Activated CD8-positive, alpha-beta memory T cell treated with anti-CD3 and anti-CD28 coated beads for 36 hours (primary cell): Measurements from ENCODE around the gene GNL1. TPM values are rescaled to one million over a fixed set of nuclear protein-coding genes. Genes with fewer than 3 reads are reported as not detected.
"Not testable (repeated sequence)": the region's sequence is repeated elsewhere in the genome, so short reads cannot be mapped to it uniquely, and the experiment has no call there.

Experiments used
- CTCF ChIA-PET: fragments of 350-600 bp; sonication (Branson Sonifier 250); formaldehyde crosslinking; loops from one replicate; lab custom pipeline; 2021; ENCODE audit warnings: antibody characterized with exemption; lab: Charles Lee
- POLR2A ChIA-PET: fragments of 350-600 bp; sonication (Branson Sonifier 250); formaldehyde crosslinking; loops from one replicate; lab custom pipeline; 2021; ENCODE audit warnings: antibody characterized with exemption; lab: Charles Lee
- total RNA-seq, 2 experiments: library from RNA; stranded (reverse); gene quantifications; one replicate each; pipeline ENCODE4 v1.2.3, GENCODE V29; 2021

Gene GNL1
- total RNA-seq, 2 experiments from 2014 or later = 112 to 119 TPM

DNA sequence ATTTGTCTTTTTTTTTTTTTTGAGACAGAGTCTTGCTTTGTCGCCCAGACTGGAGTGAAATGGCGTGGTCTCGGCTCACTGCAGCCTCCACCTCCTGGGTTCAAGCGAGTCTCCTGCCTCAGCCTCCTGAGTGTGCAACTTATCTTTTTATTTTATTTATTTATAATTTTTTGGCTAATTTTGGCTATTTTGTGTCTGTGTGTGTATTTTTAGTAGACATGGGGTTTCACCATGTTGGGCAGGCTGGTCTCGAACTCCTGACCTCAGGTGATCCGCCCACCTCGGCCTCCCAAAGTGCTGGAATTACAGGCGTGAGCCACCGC is 39.6 kb downstream of the GNL1 start:
- CTCF ChIA-PET = interaction anchor here (0.7 to 1.4 kb wide), 5 partner anchors 10 to 23 kb away, joined by 3 to 4 read pairs (median 3); no protein-coding TSS in a partner anchor
- POLR2A ChIA-PET = interaction anchor here (0.6 to 1.4 kb wide), 6 partner anchors 9 to 1042 kb away, joined by 3 to 13 read pairs (median 5); no protein-coding TSS in a partner anchor

DNA sequence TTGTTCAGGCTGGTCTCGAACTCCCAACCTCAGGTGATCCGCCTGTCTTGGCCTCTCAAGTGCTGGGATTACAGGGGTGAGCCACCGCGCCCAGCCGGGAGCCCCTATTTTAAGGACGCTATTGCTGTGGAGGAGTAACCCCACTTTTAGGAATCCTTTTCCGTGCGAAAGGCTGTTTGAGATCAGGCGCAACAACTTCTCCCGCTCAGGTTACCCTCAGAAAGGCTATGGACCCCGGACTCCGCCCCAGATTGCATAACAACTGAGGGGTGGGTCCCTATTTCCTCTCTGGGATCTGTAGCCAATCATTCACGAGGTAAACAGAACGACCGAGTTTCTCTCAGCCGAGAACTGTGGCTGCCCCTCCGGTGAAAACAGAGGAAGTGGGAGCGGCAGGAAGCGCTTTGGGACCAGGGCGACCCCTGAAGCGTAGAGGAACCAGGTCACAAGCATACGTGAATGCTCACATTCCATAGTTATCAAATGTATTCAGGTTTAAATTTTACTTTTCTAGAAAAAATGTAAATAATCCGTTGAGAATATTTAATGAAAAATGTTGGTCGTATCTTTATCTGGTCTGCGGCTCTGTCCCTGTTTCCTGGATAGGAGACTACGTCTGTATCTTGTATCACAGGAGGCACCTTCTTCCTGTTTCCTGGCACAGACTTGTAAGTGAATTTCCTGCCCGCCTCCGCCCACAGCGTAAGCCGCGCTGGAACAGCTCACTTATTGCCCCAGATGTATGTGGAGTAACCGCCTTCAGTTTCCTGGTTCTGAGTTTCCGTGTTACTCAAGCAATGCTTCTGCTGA is 40.1 kb downstream of the GNL1 start:
- CTCF ChIA-PET = interaction anchor here (0.7 to 1.4 kb wide), 5 partner anchors 11 to 23 kb away, joined by 3 to 4 read pairs (median 3); no protein-coding TSS in a partner anchor
- POLR2A ChIA-PET = interaction anchor here (0.6 to 1.4 kb wide), 6 partner anchors 8 to 1042 kb away, joined by 3 to 13 read pairs (median 5); no protein-coding TSS in a partner anchor

DNA sequence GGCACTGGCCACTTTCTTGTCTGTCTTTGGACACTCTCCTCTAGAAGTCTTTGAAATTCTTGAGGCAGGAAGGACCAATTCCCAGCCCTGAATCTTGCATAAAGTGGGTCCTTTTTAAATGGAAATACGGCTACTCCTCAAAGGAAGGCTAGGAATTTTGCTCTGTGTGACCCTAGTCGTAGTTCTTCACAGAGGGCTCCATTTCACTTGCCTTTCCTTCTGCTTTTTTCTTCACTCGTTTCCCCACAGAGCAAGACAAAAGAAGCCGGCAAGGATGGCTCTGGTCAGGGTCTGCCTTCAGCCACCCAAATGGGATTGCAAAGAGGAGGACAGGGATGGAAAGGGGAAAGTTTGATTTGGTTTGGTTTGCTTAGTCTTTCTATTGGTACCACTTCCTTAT is 41.2 kb downstream of the GNL1 start:
- CTCF ChIA-PET = interaction anchor here (1.2 to 2.0 kb wide), 2 partner anchors 15 to 17 kb away, joined by 3 to 6 read pairs; no protein-coding TSS in a partner anchor

DNA sequence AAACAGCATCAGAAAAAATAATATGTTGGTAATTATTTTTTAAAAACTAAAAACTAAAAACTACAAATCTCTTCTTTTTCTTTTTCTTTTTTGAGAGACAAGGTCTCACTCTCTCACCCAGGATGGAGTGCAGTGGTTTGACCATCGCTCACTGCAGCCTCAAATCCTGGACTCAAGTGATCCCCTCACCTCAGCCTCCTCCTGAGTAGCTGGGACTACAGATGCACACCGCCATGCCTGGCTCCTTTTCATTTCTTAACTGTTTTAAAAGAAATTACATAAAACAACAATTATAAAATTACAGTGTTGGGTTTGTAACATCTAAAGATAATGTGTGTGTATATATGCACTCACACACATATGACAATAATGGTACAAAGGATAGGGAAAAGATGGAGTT is 42.8 kb downstream of the GNL1 start:
- CTCF ChIA-PET = interaction anchor here (1.0 to 2.0 kb wide), 3 partner anchors 14 to 19 kb away, joined by 3 to 6 read pairs (median 4); no protein-coding TSS in a partner anchor
- POLR2A ChIA-PET = no interaction called here

More for the DNA sequence above, 41.2 kb downstream of the GNL1 start:
- POLR2A ChIA-PET = no interaction called here

DNA sequence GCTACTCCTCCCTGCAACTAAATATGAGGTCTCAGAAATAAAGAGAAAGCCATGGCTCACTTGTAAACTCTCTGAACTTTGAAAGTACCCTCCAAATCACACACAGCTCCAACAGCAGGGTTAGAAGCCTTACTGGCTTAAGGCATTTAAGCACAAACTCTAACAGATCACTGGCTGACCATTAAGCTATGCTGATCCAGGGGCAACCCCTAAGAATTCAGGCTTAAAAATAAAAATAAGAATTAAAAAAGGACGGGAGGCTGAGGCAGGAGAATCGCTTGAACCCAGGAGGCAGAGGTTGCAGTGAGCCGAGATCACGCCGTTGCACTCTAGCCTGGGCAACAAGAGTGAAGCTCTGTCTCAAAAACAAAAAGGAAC is 45.1 kb downstream of the GNL1 start:
- POLR2A ChIA-PET = no interaction called here

DNA sequence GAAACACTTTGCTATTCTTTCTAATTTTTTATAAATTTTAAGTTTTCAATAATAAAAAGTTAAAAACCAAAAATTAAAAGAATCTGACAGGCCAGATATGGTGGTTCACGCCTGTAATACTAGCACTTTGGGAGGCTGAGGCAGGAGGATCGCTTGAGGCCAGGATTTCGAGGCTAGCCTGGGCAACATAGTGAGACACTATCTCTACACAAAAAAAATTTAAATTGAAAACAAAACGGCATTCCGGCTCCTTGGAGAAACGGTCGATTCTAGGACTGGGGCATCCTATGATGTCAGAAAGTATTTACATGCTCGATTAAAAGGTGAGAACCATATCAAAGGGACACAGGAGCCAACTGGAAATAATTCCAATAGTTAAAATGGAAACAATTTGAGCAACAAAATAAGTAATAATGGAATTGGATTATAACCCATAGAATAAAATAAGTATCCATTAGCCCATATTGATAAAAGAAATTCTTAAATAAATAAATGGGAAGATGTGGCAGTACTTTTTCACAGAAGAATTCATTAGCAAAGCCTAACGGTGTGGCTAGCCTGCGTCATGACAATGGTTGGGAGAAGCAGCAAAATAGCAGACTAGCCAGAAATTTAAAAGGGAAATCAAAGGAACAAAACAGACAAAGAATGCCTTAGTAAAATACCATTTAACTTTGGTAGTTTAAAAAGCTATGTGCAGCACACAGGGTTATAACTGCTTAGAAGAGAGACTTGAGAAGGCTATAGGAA is 45.7 kb downstream of the GNL1 start:
- CTCF ChIA-PET = interaction anchor here (0.6 to 2.4 kb wide), 9 partner anchors 17 to 87 kb away, joined by 3 to 10 read pairs (median 4); no protein-coding TSS in a partner anchor

More for the DNA sequence above, 45.1 kb downstream of the GNL1 start:
- CTCF ChIA-PET = interaction anchor here (0.9 to 1.6 kb wide), 6 partner anchors 17 to 86 kb away, joined by 3 to 7 read pairs (median 4); no protein-coding TSS in a partner anchor

DNA sequence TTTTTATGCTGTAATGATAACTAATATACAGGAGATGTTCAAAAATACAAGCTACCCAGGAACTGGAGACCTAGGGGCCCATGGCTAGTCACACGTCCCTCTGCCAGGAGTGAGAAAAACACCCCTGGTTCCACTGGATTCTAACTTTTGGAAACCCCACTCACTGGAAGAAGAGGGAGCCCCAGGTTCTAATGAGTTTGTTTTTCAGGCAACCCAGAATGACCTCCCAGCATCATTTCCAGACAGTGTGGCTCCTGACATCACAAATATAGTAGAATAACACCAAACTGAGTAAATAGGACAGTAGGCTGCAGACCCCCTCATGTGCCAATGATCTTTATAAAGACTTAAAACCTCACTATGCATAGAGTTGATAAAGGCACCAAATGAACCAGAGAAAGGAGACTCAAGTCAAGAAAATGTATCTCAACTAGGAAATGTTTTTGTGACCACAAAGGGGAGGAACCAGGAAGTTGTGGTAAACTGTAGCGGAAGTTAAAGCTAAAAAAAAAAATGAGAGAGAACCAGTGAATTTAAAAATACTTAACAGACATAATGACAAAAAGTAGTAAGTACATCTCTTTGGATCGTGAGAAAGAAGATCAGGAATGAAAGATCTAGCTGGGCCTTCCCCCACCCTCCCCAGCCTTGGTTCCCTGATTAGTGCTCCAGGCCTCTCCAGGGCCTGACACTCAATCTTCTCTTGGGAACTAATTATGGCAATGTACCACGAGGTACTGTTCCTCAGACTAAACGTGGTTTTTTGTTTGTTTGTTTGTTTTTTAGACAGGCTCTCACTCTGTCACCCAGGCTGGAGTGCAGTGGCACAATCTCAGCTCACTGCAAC is 47.2 kb downstream of the GNL1 start:
- ChIA-PET CTCF (interaction anchor here (0.9 to 2.4 kb wide), 5 partner anchors 18 to 36 kb away, joined by 3 to 10 read pairs (median 5); no protein-coding TSS in a partner anchor), POLR2A (interaction anchor here (0.9 to 1.3 kb wide), 4 partner anchors 8 to 62 kb away, joined by 3 to 8 read pairs (median 4); partner anchors contain the start of gene ABCF1)

More for the DNA sequence above, 45.7 kb downstream of the GNL1 start:
- POLR2A ChIA-PET = interaction anchor here (1.3 kb wide), 1 partner anchor 18 kb away, joined by 8 read pairs; no protein-coding TSS in a partner anchor

DNA sequence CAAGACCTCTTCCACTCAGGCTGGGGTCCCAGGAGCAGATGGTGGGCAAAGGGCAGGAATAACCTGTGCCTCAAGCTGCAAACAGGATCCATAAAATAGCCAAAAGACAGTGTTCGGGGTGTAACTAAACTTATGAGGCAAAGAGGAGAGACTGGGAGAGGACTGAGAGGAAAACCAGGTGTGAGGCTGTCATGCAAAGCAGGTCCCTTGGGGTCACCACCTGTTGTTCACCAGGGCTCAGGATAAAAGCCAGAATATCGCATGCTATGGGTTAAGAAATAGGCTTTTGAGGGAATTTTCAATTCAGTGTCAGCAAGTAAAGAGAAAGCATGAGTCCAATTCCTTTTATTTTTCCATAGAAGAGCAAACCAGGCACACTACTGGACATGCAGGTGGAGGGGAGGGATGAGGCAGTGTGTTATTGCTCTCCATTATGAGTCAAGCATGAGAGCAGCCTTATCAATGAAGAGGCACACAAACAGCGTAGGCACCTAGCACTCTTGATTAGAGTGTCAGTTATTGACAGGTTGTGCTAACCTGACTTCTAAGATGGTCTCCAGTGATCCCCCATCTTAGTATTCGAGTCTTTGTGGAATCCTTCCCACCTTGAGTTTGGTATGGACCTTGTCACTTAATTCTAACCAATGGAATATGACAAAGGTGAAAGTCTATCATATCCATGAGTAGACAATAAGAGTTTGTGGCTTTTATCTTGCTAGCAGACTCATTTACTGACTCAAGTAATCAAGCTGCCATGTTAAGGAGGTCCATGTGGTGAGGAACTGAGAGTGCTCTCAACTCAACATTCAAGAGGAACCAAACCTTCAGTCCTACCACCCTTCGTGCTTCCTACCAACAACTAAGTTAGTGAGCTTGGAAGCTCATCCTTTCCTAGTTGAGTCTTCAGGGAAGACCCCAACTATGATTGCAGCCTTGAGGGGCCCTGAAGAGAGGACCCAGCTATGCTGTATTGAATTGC is 48.2 kb downstream of the GNL1 start:
- CTCF ChIA-PET = interaction anchor here (0.9 to 2.4 kb wide), 4 partner anchors 14 to 33 kb away, joined by 3 to 10 read pairs (median 4); no protein-coding TSS in a partner anchor
- POLR2A ChIA-PET = interaction anchor here (0.6 kb wide), 1 partner anchor 8 kb away, joined by 3 read pairs; no protein-coding TSS in a partner anchor

DNA sequence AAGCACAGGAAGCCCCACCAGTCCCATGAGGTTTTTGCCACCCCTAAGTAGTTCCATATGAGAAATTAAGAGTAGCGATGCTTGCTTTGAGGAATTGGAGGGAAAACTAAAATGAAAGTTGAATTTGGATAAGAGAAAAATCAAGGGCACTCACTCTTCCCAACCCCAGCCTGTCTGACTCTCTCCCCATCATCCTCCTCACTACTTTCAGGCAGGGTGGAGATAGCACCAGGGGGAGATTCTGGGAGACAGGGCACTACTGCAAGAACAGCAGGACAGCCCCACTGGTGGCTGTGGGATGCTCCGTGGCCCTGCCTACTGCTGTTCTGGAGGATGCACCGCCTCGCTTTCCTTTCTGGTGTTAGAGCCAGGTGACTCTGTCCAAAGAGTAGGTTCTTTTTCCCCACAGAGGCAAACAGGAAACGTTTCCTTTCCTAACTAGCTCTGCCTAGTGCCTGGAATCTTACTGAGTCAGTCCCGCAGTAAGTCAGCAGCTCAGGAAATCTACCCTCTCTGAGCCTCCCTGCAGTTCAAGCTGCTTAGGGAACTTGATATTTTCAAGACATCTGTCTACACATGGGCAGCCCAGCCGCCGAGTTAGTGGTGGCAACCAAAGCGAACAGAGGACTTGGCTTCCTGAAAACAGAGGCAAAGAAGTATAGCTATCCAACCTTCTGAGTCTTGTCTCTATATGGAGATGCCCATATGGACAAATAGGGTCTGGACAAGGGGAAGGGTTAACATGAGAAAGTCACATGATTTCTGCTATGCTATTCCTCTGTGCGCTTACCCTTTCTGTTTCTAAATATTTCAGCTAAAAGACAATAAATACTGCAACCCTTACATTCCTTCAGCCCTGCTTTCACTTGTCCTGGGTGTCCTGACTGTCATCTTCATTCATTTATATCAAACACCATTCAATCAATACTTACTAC is 55.6 kb downstream of the GNL1 start:
- POLR2A ChIA-PET = interaction anchor here (0.5 to 1.3 kb wide), 4 partner anchors 9 to 512 kb away, joined by 4 to 5 read pairs (median 5); no protein-coding TSS in a partner anchor

DNA sequence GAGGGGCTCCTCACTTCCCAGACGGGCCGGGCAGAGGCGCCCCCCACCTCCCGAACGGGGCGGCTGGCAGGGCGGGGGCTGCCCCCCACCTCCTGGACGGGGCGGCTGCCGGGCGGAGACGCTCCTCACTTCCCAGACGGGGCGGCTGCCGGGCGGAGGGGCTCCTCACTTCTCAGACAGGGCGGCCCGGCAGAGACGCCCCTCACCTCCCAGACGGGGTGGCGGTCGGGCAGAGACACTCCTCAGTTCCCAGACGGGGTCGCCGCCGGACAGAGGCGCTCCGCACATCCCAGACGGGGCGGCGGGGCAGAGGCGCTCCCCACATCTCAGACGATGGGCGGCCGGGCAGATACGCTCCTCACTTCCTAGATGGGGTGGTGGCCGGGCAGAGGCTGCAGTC is 57.6 kb downstream of the GNL1 start:
- POLR2A ChIA-PET = not testable (repeated sequence)
- CTCF ChIA-PET = interaction anchor here (0.6 to 1.1 kb wide), 2 partner anchors 15 to 605 kb away, joined by 3 read pairs; no protein-coding TSS in a partner anchor

More for the DNA sequence above, 55.6 kb downstream of the GNL1 start:
- CTCF ChIA-PET = interaction anchor here (0.8 to 1.8 kb wide), 9 partner anchors 10 to 41 kb away, joined by 3 to 7 read pairs (median 3); no protein-coding TSS in a partner anchor

DNA sequence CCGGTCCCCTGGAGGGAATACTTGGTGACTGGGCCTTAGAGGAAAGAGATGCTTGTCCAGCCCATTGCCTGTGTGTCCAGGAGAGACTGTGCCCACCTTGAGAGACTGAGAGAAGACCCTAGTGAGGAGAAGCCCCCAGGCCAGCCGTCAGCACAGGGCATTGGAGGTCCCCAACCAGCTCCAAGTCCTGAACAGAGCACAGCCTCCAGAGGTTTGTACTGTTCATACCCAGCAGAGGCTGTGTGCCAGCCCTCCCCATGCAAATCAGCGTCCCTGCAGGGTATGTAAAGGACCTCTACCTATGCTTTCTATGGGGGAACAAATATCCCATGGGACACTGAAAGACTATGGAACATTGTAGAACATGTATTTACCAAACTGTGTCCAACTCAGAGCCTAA is 58.6 kb downstream of the GNL1 start:
- POLR2A ChIA-PET = no interaction called here
- CTCF ChIA-PET = interaction anchor here (2.9 kb wide), 1 partner anchor 44 kb away, joined by 12 read pairs; no protein-coding TSS in a partner anchor

DNA sequence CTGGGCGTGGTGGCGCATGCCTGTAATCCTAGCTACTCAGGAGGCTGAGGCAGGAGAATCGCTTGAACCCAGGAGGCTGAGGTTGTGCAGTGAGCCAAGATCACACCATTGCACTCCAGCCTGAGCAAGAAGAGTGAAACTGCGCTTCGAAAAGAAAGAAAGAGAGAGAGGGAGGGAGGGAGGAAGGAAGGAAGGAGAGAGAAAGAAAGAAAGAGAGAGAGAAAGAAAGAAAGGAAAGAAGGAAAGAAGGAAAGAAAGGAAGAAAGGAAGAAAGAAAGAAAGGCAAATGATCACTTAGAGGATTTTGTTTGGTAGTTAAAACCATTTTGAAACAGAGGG is 59.1 kb downstream of the GNL1 start:
- CTCF ChIA-PET = interaction anchor here (0.9 to 7.9 kb wide), 4 partner anchors 12 to 46 kb away, joined by 3 to 81 read pairs (median 8); no protein-coding TSS in a partner anchor
- POLR2A ChIA-PET = not testable (repeated sequence)

DNA sequence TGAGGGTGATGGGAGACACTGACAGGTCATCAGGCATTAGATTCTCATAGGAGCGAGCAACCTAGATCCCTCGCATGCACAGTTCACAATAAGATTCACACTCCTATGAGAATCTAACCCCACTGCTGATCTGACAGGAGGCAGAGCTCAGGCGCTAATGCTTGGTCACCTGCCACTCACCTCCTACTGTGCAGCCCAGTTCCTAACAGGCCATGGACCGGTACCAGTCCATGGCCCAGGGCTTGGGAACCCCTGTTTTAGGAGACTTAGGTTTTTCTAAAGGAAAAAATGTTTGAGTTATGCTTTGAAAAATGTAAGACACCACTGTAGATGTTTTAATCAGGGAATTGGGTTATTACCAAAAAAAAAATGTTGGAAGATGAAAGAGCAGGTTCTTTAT is 60.3 kb downstream of the GNL1 start:
- CTCF ChIA-PET = interaction anchor here (0.8 to 7.9 kb wide), 8 partner anchors 12 to 47 kb away, joined by 3 to 81 read pairs (median 3); no protein-coding TSS in a partner anchor
- POLR2A ChIA-PET = interaction anchor here (1.0 to 1.2 kb wide), 2 partner anchors 34 to 75 kb away, joined by 3 to 5 read pairs; partner anchors contain the start of gene ABCF1

DNA sequence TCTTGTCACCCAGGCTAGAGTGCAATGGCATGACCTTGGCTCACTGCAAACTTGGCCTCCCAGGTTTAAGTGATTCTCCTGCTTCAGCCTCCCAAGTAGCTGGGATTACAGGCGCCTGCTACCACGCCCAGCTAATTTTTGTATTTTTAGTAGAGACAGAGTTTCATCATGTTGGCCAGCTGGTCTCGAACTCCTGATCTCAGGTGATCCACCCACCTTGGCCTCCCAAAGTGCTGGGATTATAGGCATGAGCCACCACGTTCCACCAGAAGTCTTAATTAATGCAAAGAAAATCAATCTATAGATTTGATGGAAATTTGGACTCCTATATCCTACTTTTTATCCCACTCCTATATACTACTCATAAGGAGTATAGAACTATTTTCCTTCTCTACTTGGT is 61.2 kb downstream of the GNL1 start:
- POLR2A ChIA-PET = interaction anchor here (2.0 kb wide), 1 partner anchor 33 kb away, joined by 11 read pairs; no protein-coding TSS in a partner anchor
- CTCF ChIA-PET = interaction anchor here (2.1 to 7.9 kb wide), 2 partner anchors 35 to 49 kb away, joined by 7 to 81 read pairs; no protein-coding TSS in a partner anchor

DNA sequence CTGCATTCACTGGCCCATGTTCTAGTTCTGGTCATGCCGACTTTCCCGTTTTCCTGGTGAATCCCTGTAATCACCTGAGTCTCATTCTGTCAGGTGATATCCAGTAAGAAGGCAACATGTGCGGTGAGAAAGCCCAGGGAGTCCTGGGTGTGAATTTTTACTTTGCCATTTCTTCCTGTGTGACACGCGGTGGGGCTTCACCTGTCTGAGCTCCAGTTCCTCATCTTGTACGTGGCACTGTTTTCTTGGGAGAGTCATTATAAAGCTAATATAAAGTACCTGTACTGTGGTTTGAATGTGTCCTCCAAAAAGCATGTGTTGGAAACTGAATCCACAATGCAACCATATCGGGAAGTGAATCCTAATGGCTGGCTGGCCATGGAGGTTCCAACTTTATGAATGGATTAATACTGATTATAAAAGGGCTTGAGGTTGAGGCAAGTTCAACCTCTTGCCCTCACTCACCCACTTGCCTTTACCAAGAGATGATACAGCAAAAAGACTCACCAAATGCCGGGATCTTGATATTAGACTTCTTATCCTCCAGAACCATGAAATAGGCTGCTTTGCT is 61.9 kb downstream of the GNL1 start:
- POLR2A ChIA-PET = interaction anchor here (0.6 to 2.1 kb wide), 8 partner anchors 10 to 63 kb away, joined by 3 to 11 read pairs (median 4); partner anchors contain the start of genes GNL1 and PRR3
- CTCF ChIA-PET = interaction anchor here (0.6 to 7.9 kb wide), 7 partner anchors 11 to 61 kb away, joined by 3 to 81 read pairs (median 4); partner anchors contain the start of gene GNL1
